CD4-positive, alpha-beta T cell treated with Interleukin-17A for 4 hours (primary cell): ENCODE results near the gene RAET1L.
A peak's percentile ranks its signal among the peaks of the same experiment; 100 is the strongest.
"Not testable (repeated sequence)": the region's sequence is repeated elsewhere in the genome, so short reads cannot be mapped to it uniquely, and the experiment has no call there.

Experiments used
- DNase-seq: peaks from one replicate; pipeline ENCODE4 v3.0.0-alpha.2; 2020; ENCODE audit warnings: mixed read lengths

Gene RAET1L

DNA sequence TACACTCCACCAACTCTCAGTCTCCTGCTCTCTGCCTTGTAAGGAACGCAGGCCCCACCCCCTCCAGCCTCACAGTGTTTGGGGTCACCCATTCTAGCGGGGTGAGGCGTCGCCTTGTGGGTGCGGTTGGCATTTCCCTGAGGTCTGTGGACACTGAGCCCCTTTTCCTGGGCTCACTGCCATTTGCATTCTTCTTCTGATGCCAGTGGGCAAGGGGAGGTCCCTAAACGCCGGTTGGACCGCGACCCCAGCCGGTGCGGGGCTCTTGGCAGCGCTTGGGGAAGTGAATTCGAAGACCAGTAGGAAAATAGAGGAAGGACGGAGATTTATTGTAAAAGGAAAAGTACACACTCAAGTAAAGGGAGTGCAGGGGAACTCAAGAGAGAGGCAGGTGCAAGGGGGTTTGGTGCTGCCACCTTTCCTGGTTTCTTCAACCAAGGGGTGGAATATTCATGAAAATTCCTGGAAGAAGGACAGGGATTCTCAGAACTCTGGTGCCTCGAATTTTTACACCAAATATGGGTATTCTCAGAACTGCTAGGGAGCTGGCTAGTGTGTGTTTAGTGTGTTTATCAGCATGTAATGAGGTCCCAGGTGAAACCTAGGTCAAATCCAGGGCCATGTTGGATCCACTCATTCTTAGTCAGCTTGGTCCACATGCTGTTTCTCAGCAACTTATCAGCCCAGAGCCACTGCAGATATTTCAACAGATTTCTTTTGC, 9.9 kb downstream of the RAET1L start:
- peak; percentile 14 for DNase-seq

DNA sequence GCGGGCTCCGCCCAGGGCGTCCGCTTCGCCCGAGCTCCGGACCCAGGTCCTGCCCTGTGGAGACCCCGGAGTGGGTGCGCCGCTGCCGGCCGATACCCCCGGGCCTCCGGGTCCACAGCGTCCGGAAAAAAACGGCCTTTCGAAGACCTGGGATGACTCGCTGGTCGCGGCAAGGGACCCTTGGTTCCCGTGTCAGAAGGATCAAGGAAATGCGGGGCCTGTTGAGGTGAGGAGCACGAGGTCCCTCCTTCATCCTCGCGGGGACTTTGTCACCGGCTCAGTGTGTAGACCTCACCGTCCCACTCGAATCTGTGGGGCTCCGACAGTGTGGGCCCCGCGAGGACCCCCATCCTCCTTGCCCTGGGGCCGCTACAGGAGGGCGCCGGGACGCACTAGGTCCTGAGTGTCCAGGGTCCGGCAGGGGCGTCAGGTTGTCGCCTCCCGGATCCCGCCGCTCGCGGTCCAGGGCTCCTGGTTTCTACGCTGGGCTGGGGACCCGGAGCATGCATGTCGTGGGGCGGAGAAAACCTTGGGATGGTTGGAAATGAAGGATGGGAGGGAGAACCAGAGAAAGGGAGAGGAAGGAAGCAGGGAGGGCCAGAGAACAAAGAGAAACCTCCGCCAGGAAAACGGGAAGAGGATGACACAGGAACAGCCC, 10.6 kb downstream of the RAET1L start:
- DNase-seq, result not testable (repeated sequence)

DNA sequence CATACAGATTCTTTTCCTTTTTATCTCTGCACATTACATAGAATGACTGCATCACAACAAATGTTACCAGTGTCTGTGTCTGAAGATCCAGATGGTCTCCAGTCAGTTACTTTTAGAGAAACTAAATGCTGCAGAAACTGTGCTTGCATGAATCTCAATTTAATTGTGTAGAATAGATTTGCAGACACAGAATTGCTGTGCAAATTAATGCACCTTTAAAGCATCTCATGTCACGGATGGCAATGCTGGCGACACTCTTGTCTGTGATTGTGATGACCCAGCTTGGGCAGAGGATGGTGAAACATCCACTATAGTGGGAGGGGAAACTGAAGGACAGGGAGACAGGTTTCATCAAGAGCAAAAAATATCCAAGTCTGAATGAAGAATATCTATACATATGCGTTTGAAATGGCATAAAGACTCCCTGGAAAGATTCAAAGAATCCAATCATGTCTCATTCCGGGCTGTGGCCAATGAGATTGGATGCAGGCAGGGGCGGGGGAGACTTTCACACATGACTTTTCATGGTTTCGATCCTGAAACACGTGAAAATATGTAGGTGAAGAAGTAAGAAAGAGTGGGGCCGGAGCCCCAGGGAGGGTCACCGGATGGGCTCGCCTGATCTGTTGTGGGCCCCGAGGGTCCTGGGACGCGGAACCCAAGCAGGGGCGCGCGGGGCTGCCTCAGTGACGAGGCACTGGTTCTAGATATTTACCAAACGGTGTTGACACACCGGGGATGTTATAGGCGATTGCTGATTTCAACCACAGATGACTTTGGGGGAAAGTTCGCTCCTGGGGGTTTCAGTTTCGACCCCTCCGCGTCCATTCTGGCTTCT, 11.3 kb downstream of the RAET1L start:
- DNase-seq, result not testable (repeated sequence)

- DNase-seq, result not testable (repeated sequence)
Observed at GRCh38 chr6:150012846-150013784, 12.2 kb downstream of the RAET1L start.

GRCh38 chr6:150008588-150008987, 16.7 kb downstream of the RAET1L start:
- peak; percentile 48 for DNase-seq

DNA sequence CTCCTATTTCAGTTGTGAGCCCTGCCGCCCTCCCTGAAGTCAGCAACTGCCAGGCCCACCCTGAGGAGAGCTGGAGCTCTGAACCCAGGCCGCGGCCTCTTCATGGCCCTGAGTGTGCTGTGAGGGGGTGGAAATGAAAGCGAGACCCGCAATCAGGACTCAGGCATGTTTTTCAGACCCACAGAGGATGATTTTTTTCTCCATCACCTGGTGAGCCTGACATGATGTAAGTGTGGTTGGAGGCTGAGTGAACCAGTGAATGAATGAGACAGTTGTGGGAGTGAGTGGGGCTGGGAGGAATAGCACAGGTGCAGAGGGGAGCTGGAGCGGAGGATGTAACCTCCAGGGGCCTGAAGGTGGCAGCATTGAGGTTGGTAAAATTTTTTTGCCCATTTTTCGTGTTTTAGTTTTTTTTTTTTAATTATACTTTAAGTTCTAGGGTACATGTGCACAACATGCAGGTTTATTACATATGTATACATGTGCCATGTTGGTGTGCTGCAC, 18.3 kb downstream of the RAET1L start:
- DNase-seq, result peak; percentile 60

DNA sequence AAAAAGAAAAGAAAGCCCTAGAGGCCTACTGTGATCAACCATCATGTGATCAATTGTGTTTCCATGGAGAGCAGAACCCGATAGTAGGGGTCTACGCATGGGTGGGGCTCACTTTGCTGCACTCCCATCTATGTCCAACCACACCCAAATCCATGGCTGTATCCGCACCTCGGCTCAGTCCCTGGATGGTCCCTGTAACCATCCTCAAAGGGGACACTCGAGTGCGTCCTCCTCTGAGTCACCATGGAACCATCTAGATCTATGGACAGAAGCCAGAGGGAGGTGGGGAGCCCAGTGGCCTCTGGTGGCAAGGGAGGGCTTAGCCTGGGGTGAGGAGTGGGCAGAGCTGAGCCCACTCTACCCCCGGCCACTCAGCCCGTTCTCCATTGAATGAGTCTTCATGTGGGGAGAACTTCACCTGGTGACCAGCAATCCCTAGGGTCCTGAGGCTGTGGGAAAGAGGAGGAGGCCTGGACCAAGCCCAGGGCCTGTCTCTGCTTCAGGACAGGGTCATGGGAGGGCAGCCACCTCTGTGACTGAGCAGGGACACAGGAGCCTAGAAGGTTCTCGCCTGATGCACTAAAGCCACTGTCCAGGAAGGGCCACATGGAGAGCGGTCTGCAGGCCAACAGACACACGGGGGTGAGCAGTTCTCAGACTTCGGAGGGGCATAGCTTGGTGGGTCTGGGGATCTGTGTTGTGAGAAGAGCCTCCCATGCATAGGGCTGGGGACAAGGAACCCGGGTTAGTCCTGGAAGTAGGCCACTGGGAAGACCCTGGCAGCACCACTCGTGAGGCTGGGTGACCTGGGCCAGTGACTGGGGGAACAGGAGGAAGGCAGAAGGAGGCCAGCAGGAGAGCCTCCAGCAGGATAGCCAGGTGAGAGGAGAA, 19.3 kb downstream of the RAET1L start:
- DNase-seq, result no peak

GRCh38 chr6:150004783-150005717, 20.3 kb downstream of the RAET1L start:
- peak; percentile 94 for DNase-seq

DNA sequence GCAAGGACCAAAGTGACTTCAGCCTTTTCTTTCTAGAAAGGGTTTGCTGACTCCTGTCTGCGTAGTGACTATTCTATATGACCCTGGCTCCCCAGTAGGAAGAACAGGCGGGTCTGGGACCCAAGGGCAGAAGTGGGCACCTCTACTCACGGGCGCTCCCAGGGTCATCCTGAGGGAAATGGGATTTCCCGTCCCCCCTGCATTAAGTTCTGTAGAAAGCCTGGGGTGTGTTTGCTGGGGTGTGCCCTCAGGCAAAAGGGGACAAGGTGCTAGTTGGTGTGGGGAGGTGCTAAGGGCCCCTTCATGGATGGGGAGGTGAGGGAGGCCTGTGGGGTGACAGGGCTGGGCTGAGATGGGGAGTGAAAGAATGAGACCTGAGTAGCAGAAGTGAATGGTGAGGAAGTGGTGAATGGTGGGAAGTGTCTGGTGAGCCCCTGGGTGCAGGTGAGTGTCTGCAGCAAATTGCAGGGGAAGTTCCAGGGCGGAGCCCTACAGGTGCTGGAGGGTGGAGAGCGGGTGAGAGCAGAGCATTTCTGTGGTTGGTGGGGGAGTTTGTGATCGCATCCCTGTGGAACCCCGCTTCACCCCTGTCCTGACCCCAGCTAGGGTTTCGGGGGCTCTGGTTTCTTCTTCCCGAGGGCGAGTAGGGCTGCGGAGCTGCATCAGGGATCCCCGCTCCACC, 21.1 kb downstream of the RAET1L start:
- peak; percentile 57 for DNase-seq

- DNase-seq, result not testable (repeated sequence)
Observed at GRCh38 chr6:150003599-150003998, 21.7 kb downstream of the RAET1L start.

- no peak for DNase-seq
Observed at GRCh38 chr6:150002710-150003109, 22.6 kb downstream of the RAET1L start.

- DNase-seq, result no peak
Observed at GRCh38 chr6:150001295-150002008, 23.9 kb downstream of the RAET1L start.

- no peak for DNase-seq
Observed at GRCh38 chr6:149999636-150000035, 25.7 kb downstream of the RAET1L start.

- no peak for DNase-seq
Observed at GRCh38 chr6:149995971-149996370, 29.4 kb downstream of the RAET1L start.

DNA sequence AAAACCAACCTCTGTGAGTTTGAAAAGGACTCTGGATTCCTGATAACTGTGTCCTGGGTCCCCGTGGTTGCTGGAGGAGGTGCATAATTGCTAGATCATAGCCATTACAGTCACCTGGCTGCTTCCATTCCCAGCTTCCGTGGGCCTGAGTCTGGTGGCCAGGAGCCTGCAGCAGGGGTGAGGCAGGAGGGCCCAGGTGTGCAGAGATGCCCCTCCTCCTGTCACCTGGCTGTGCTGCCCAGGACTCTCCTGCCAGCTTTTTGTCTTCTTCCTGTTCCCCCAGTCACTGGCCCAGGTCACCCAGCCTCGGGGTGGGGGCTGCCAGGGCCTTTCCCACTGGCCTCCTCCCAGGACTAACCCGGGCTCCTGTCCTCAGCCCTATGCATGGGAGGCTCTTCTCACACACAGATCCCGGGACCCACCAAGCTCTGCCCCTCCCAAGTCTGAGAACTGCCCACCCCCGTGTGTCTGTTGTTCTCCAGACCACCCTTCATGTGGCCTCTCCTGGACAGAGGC, 30.0 kb downstream of the RAET1L start:
- DNase-seq, result no peak

- no peak for DNase-seq
Observed at GRCh38 chr6:149991838-149992237, 33.5 kb downstream of the RAET1L start.

DNA sequence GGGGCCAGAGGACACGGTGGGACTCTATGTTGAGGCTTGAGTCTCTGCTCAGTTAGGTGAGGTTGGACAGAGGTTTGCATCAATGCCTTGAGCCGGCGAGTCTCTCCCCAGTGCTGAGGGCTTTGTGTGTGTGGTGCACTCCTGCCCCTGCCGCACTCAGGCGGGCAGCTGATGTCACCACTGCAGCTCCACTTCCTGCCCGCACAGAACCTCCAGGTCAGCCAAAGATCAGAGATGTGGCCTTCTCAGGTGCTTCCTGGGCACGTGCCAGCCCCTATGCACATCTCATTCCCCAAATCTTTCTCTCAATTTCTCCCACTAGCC, 33.9 kb downstream of the RAET1L start:
- peak; percentile 11 for DNase-seq

GRCh38 chr6:149990661-149991471, 34.5 kb downstream of the RAET1L start:
- DNase-seq, result peak; percentile 33
